DMS114 treated with DMSO at 0.1 percent for 48 hours (cell line): ENCODE results near the gene MIOX.

Experiments
- DNase-seq: peaks from one replicate; lab custom pipeline; 2025; ENCODE audit not compliant: unreplicated experiment; lab: John Stamatoyannopoulos, UW

The MIOX gene

GRCh38 chr22:50454556-50455075 lies 32.0 kb upstream of the MIOX start:
- DNase-seq = no peak

- DNase-seq = no peak
Measured at GRCh38 chr22:50455201-50455600, 31.5 kb upstream of the MIOX start.

GRCh38 chr22:50456026-50456425 lies 30.6 kb upstream of the MIOX start:
- DNase-seq = no peak

- DNase-seq = no peak
Measured at GRCh38 chr22:50456466-50457234, 30.0 kb upstream of the MIOX start.

- no peak for DNase-seq
Measured at GRCh38 chr22:50459016-50459415, 27.6 kb upstream of the MIOX start.

- no peak for DNase-seq
Measured at GRCh38 chr22:50459496-50460140, 27.0 kb upstream of the MIOX start.

- no peak for DNase-seq
Measured at GRCh38 chr22:50460938-50461337, 25.7 kb upstream of the MIOX start.

GRCh38 chr22:50461536-50461935 lies 25.1 kb upstream of the MIOX start:
- no peak for DNase-seq

- no peak for DNase-seq
Measured at GRCh38 chr22:50461979-50462540, 24.6 kb upstream of the MIOX start.

GRCh38 chr22:50463188-50463900 lies 23.3 kb upstream of the MIOX start:
- no peak for DNase-seq

- no peak for DNase-seq
Measured at GRCh38 chr22:50464451-50464850, 22.2 kb upstream of the MIOX start.

GRCh38 chr22:50465066-50465930 lies 21.4 kb upstream of the MIOX start:
- DNase-seq = no peak

- DNase-seq = no peak
Measured at GRCh38 chr22:50467341-50467740, 19.3 kb upstream of the MIOX start.

GRCh38 chr22:50467773-50468440 lies 18.8 kb upstream of the MIOX start:
- DNase-seq = no peak

GRCh38 chr22:50468626-50469025 lies 18.0 kb upstream of the MIOX start:
- DNase-seq = no peak

GRCh38 chr22:50469377-50470305 lies 17.0 kb upstream of the MIOX start:
- no peak for DNase-seq

- DNase-seq = no peak
Measured at GRCh38 chr22:50470491-50470890, 16.2 kb upstream of the MIOX start.

GRCh38 chr22:50471197-50471847 lies 15.3 kb upstream of the MIOX start:
- DNase-seq = no peak
